GM18517 (cell line): ENCODE data around the gene SLC15A5.

ENCODE experiments used
- ATAC-seq: cut with Tn5 transposase; IDR thresholded peaks from one replicate; pipeline ENCODE4 v1.9.1; 2021; ENCODE audit warnings: mild to moderate bottlenecking, moderate library complexity; ENCODE audit not compliant: unreplicated experiment

Gene SLC15A5, protein sequence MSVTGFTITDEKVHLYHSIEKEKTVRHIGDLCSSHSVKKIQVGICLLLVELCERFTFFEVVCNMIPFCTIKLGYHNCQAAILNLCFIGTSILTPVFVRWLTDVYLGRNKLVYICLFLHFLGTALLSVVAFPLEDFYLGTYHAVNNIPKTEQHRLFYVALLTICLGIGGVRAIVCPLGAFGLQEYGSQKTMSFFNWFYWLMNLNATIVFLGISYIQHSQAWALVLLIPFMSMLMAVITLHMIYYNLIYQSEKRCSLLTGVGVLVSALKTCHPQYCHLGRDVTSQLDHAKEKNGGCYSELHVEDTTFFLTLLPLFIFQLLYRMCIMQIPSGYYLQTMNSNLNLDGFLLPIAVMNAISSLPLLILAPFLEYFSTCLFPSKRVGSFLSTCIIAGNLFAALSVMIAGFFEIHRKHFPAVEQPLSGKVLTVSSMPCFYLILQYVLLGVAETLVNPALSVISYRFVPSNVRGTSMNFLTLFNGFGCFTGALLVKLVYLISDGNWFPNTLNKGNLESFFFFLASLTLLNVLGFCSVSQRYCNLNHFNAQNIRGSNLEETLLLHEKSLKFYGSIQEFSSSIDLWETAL

DNA sequence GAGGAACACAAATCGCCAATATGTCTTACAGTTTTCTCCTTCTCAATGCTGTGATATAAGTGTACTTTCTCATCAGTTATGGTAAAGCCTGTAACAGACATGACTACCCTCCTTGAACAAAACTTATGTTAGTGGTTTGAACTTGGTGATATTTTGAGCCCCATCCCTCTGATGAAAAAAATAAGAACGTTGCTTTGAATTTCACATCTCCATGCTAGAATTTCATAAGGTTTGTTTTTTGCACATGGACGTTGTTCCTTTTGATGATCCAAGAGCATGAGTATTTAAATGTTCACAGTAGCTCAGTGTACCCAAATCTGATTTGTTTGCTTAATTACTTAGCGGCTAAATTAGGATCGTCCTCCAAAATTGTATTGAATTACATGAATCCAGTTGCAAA is at the start of gene SLC15A5:
Gene SLC15A5, minus strand, starts transcription at position 101 of the 400 bp plus-strand sequence. Its CDS starts 0 bp downstream, at position 101.
- no peak for ATAC-seq

DNA sequence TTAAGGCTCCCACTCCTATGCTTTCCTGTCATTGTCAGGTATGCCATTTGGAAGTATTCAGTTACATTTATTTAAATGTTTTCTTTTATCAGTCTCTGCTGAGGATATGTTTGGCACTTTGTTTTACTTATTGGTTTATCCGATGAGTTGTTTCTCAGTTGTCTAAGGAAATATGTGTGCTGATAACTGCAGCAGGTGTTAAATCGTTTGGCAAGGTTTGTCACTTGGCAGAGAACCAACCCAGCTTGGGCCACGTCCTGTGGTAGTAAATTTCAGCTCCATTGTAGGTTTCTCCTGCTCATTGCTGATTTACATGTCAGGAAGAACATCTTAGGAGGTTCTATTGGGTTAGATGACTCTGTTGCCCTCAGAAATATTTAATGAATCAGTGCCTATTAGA is 47.9 kb upstream of the SLC15A5 start:
- no peak for ATAC-seq

DNA sequence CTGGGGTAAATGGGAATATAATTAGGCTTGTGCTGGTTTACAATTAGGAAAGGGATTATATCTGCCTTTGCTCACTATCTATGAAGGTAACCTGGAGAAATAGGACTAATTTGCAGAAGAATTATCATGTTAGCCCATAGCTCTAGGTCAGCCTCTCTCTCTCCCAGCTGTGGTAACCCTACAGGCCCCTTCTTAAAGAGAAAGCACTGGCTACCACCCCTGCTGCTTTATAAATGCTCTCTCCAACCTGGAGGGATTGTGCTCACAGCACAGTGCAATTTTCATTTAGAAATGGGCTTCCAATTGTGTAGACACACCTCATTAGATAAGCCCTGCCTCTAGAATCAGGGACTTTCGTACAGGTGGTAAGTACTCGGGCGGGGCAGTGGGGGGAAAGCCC is 47.3 kb upstream of the SLC15A5 start:
- no peak for ATAC-seq

DNA sequence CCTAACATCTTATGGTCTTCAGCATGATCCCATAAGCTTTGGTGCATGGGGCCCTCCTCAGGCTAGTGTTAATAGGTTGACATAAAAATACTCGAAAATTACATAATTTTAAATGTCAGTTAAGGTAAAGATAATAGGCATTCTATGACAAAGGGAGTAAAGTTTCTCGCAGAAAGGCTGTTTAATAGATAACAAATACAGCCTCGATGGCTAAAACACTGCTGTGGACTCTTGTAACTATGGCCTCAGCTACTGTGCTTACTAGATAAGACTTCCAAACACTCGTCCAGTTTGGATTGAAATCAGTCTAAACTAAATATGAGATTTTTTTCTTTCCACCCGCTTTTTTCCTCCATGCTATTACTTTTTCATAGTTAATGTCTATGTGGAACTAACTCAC is 46.8 kb upstream of the SLC15A5 start:
- no peak for ATAC-seq

DNA sequence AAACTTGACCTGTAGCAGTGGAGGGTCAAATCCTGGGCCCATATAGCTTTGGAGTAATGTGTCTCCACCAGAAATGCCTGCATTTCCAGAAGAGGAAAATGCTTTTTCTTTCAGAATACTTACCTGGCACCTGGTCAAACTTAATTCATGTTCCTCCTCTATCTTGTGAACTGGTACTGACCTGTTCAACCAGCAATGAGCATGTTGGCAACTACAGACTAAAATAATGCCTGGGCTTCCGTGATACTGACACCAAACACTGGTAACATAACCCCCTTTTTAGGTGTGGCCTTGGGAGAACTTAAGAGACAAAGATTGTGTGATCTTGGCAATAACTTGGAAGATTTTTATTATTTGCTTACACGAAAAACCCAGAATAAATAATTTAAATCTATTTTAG is 46.2 kb upstream of the SLC15A5 start:
- no peak for ATAC-seq

DNA sequence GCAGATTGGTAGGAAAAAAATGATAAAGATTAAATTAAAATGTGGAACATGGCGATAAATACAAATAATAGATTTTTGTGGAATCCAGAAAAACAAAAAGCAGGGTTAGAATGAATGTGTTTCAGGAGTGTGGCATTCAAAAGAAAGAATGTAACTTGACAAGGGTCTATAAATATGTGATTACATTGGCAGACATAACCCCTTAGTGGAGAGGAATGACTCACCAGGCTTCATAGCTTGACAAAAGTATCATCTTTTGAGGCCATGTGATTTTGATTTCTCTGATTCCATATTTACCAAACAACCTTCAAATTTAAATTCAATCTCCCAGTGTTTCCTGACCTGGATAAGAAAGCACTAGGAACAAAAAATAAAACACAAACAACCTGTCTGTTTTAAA is 45.5 kb upstream of the SLC15A5 start:
- no peak for ATAC-seq

DNA sequence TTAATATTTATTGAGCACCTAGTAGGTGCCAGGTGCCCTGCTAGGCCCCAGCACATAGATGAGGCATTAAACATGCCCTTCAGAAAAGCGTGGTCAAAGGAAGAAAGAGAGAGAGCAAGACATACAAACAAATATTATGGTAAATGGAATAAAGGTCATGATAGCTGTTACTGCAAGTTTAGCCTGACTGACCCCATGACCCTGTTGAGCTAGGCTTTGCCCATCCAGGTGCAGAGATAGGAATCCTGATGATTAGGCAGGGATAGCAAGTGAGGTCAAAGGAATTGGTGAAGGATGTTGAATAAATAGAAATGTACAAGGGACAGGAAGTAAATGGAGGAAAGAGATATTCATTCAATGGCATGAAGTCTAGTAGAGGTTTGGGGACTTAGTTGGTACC is 33.4 kb upstream of the SLC15A5 start:
- no peak for ATAC-seq

DNA sequence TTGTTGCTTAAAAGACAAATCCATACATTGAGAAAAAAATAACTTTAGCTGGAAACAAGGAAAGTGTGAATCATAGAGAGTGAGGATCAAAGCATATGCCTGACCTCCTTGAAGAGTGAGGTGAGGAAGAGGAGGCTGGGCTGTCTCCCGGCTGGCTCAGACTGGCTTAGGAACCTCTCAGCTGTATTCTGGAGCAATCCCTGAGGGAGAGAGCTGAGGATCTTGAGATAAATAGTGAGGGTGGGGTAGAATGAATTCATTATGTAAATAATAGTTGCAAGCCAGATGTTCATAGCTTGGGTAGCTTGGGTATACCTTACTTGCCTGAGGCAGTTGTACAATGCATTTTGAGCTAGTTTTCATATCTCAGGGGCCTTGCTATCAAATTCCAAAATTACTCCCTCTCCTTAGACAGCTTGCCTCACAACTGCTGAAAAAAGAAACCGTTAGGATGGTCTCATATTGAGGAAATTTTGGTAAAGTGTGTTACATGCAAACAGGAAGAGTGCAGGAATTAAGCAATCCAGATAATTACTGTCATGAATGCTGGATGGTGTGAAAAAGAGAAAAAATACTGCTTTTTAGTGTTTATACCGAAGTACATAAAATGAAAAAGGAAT is 30.5 kb upstream of the SLC15A5 start:
- ATAC-seq = no peak

DNA sequence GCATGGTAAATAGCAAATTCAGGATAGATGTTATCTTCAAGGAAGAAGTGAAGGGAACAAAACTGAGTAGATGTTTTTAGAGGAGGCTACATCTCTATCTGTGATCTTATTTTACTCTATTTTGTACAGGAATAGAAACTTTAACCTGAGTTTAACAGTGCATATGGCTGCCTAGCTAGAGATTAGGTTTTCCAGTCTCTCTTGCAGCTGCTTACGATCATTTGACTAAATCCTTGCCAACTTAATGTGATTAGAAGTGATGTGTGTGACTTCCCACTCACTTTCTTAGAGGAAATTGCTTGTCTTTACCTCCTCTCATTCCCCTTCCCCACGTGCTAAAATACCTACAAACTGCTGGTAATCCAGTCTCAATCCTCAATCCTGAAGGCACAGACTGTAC is 26.5 kb upstream of the SLC15A5 start:
- no peak for ATAC-seq

DNA sequence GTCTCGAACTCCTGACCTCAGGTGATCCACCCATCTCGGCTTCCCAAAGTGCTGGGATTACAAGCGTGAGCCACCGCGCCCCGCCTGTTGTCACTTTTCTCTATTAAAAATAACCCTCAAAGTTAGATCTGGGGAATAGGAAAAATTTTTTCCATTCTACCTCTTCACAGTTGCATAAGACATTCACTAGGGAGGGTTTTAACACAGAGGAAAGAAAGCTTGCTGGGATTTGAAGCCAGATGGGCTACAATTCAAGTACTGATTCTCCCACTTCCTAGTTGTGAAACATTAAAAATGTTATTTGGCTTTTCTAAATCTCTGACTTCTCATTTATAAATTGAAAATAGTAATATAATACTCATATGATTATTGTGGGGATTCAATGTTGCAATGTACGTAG is 23.3 kb upstream of the SLC15A5 start:
- no peak for ATAC-seq

DNA sequence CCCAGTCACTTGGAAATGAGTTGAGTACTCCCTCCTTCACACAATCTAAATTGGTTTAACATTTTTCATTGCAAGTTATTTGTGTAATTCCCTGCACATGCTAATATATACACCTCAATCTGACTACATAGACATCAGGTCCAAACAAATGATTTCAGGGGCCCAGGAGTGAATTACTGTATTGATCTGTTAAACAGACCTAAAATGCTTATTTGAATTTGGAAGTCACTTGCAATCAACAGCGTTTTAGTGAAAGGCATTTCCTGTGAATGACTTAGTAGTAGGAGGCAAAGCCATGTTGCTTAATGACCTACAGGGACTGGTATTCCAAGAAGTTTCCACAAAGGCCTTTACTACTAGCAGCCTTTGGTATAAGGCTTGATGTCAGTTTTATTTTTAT is 22.6 kb upstream of the SLC15A5 start:
- no peak for ATAC-seq

DNA sequence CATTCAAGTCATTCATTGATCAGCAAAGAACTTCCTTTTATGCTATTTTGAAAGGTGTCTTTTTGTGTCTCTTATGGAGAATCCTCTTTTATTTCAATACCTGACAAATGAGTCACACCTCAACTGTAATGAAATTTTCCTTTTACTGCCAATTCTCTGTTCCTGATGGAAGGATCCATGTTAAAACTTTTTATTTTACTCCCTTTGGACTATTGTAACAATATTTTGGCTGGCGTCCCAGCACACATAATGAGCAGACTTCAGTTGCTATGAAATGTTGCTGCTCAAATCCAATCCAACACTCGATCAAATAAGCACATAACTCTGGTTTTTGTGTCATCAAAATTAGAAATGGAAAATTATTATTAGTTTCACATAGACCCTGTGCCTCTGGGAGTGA is 21.9 kb upstream of the SLC15A5 start:
- no peak for ATAC-seq

DNA sequence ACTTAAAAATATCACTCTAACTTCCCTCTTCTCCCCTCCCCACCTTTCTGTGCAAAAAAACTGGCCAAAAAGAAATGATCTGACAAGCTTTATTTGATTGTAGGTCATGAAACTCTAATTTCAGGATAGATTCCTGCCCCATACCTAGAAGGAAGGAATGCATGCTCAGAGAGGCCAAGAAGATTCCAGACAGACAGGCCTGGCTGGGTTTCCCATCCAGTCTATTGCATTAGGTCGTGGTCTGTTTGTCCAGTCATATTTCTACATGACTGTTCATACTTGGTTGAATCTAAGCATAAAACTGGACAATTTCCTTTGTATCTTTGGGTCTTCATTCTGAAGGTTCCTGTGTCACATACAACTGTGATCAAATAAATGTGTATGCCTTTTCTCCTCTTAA is 20.0 kb upstream of the SLC15A5 start:
- no peak for ATAC-seq

DNA sequence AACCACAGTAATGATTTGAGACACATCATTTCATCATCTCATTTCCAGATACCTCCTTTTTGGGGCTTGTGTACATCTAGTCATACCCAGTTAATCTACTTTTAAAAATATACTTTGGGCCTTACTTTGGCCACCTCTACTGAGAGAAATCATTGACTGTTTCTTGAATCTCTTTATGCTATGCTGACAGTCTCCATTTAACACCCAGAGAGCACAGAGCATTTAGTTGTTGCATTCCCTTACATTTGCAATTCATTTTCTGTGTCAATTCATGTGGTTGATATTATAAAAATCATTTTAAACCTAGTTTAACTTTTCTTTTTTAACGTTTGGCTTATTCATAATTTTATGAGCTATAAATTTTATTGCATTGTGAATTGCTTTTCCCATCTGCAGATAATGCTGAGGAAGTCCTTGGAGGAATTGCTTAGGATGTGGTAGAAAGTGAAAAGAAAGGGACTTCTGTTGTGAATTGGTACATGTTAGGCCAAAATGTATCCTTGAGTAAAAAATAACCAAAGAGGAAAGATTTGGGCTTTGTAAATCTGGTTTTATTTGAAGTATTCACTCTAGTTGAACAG is 17.0 kb upstream of the SLC15A5 start:
- no peak for ATAC-seq

DNA sequence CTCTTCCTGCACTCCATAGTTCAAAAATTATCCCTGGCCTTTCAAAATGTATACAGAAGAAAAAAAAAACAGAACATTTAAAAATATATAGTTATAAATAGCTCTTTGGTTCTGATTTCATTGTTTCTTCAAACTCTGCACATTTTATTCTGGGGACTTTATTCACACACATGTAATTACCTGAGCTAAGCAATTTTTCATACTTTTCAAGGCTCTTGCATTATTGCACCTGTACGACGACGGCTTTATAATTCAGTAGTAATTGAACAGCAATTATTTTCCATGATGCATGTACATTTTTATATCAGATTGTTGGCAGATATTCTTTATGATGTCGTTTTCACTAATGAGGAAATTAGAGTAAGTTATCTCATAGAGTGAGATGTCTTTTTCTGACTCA is 13.5 kb upstream of the SLC15A5 start:
- no peak for ATAC-seq

DNA sequence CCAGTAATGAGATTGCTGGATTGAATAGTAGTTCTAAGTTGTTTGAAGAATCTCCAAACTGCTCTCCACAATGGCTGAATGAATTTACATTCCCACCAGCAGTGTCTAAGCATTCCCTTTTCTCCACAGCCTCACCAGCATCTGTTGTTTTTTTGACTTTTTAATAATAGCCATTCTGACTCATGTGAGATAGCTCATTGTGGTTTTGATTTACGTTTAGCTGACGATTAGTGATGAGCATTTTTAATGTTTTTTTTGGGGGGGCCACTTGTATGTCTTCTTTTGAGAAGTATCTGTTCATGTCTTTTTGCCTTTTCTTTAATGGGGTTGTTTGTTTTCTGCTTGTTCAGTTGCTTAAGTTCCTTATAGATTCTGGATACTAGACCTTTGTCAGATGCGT is 8.1 kb upstream of the SLC15A5 start:
- no peak for ATAC-seq

DNA sequence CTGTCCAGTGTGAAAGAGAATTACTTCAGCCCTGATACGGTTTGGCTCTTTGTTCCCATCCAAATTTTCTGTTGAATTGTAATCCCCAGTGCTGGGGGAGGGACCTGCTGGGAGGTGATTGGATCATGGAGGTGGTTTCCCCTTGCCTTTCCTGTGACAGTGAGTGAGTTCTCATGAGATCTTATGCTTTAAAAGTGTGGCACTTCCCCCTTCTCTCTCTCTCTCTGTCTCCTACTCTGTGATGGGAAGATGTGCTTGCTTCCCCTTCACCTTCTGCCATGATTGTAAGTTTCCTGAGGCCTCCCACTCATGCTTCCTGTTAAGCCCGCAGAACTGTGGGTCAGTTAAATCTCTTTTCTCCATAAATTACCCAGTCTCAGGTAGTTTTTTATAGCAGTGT is 5.5 kb upstream of the SLC15A5 start:
- ATAC-seq = no peak

DNA sequence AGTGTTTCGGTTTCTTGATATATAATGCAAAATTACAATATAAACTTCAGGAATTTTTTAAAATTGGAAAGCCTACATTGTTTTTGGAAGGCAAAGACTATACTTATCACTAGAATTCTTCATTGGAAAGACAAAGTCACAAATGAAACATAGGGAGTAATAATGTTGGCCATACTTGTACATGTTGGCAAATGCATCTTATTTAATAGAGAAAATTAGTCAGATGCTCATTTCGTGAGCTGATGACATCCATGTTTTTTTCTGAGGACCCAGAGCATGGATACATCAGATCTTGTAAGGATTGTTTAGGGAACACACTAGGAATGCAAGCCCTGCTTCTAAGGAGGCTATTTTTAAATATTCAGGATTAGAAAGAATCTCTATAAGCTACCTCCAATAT is 4.6 kb upstream of the SLC15A5 start:
- ATAC-seq = no peak

DNA sequence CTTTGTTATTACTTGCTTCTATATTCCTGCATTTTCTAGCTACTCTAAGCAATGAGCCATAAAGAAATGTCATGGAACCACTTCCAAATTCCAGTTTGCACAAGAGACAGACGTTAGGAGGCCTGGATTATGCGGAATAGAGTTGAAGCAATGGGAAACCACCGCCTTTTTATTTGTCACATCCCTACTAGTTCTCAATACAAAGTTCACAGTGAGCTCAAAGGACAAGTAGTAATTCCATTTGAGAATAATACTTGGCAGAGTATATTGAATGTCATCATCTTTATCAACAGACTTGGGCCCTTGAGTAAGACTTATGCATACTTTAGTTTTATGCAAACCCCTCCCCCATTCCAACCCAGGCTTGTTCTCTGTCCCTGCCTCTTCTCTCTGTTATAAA is 3.7 kb upstream of the SLC15A5 start:
- no peak for ATAC-seq

DNA sequence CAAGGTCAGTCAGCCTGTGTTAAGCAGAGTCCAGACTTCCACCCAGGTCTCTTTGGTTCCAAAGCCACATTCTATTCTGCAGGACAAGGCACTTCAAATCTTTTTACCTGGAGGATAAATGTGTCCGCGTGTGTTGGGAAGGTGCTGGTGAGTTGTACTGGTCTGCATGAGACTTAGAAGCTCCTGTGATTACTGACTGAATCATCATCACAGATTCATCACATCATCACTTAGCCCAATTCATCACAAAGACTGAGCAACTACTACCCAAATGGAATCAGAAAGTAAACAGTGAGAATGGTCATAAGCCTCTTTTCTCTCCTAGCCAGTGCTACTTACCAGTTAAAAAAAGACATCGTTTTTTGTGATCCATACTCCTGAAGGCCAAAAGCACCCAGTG is 5.3 kb downstream of the SLC15A5 start:
- ATAC-seq = no peak

DNA sequence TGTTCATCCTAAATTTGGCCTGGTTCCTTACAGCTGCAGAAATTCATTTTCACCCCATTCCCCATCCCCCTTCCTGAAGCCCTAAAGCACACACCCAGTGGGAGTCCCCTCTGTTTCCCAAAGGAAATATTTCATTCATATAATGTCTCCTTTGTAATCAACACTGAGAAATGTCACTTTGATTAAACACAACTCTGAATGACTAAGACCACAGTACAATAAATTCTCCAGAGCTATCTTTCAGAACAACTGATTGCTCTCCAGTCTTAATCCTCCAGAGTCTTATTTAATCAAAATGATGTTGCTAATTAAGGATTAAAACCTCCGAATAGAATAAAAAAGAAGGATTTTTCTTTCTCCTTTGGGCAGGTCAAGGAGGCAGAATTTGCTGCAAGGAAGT is 6.4 kb downstream of the SLC15A5 start:
- ATAC-seq = no peak

DNA sequence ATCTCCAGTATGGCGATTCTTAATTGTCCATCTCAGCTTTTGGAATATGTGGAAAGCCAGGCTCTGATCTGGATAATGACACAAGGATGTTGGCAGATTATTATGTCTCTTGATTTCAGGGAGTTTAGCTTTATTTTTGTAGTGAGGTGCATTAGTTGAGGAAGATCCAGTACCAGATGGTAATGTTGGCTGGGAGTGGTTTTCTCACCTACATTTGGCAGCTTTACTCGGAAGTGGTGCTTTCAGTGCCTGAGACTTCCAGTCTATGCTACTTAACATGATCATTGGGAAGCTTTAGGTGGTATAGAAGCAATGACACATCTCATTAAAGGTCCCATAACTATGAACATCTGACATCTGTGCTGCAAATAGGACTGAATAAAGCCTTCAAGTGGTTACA is 7.5 kb downstream of the SLC15A5 start:
- ATAC-seq = no peak
